Ovary (tissue), 9 donors: ENCODE measurements around the gene HEPN1. TPM values are rescaled to one million over a fixed set of nuclear protein-coding genes. Genes with fewer than 3 reads are reported as not detected.
A peak's percentile ranks its signal among the peaks of the same experiment; 100 is the strongest.

Experiments
- DNase-seq, 5 donors: peaks; one replicate each; pipeline ENCODE4 v3.0.0-alpha.2; 2019 to 2020
- H3K27ac ChIP-seq, 2 donors: fragments of 200-600 bp; one replicate each; pipeline versions ENCODE4 v1.5.1 to v1.8.0; 2019 to 2022
- H3K27me3 ChIP-seq: fragments of 200-600 bp; one replicate; pipeline ENCODE4 v1.8.0; 2022
- H3K36me3 ChIP-seq: fragments of 200-600 bp; sonication (generic); one replicate; pipeline ENCODE4 v1.5.1; 2019
- H3K4me1 ChIP-seq: one replicate; pipeline ENCODE4 v1.8.1; 2013; ENCODE audit warnings: mild to moderate bottlenecking, moderate library complexity; ENCODE audit not compliant: insufficient read depth
- H3K4me3 ChIP-seq: fragments of 200-600 bp; sonication (generic); one replicate; pipeline ENCODE4 v1.5.1; 2017
- H3K9me3 ChIP-seq, 2 donors: fragments of 200-600 bp in 1 of 2; sonication (generic) in 1 of 2; one replicate each; pipeline versions ENCODE4 v1.5.1 to v1.8.1; 2013 to 2019; ENCODE audit warnings: mild to moderate bottlenecking in 1 of 2, moderate library complexity in 1 of 2
- CTCF ChIP-seq, 3 donors: fragments of 450-650 bp in 2 of 3; fragments of 200-600 bp in 1 of 3; IDR thresholded peaks; one replicate each; pipeline versions ENCODE4 v1.5.1 to v1.8.0; 2016 to 2022; ENCODE audit warnings: antibody characterized with exemption in 3 of 3, mild to moderate bottlenecking in 1 of 3
- EP300 ChIP-seq: sonication (generic); formaldehyde crosslinking; IDR thresholded peaks from one replicate; pipeline ENCODE4 v1.6.1; 2017; ENCODE audit warnings: antibody characterized with exemption
- POLR2A ChIP-seq: fragments of 450-650 bp; IDR thresholded peaks from one replicate; pipeline ENCODE4 v1.6.1; 2017; ENCODE audit warnings: antibody characterized with exemption, mild to moderate bottlenecking, moderate library complexity
- WGBS, 3 donors: extraction: QIAGEN DNeasy Blood & Tissue Kit in 1 of 3; methylation state at CpG; one replicate each; pipeline versions ENCODE4 v1.1.5 to v1.1.7; 2013 to 2017; 5-methylcytosine and 5-hydroxymethylcytosine counted together
- intact Hi-C, 4 donors: fragments of 100-400 bp; cut with DNase I; formaldehyde crosslinking; loops; one replicate each; pipeline versions ENCODE4 v1.11.0 to v1.15.1; 2022 to 2023
- polyA plus RNA-seq, 2 donors: library from polyadenylated mRNA; stranded (reverse); fragments of 200-250 nt in 1 of 2; fragments of 350-450 nt in 1 of 2; fragmentation: Illumina TruSeq in 1 of 2; extraction: RNeasy Lipid Tissue Mini Kit (QIAGEN cat#74804) in 1 of 2; gene quantifications; one replicate each; pipeline ENCODE4 v1.2.3, GENCODE V29; 2013 to 2014
- total RNA-seq, 7 donors: library from RNA; depleted of rRNA in 2 of 7; stranded (reverse); fragments of >200 nt in 2 of 7; fragmentation: NEBNext Ultra II Directional in 3 of 7; extraction: Animal tissue kit (Norgen Biotek cat#: 25700) in 3 of 7; gene quantifications; one replicate each; pipeline versions ENCODE4 v1.1.0 to v1.2.4, GENCODE V29; 2016 to 2023
- donor health status: DM: no; HTN: no; CAD: no; lungs with moderate emphysema.
- donor health status: DM: no; HTN: no; CAD: no.
- donor health status: Bipolar disorder and iron deficiency.
- donor health status: DM: yes; HTN: yes; CAD: no.
- donor health status: DM: no; HTN: no; CAD: no.
- donor health status: DM: yes; HTN: yes; CAD: no.

HEPN1 gene
- total and polyA plus RNA-seq, 9 donors: 0.24 to 0.48 TPM; not detected in 7

- H3K27me3 ChIP-seq: no peaks in the 10 kb centered on the region
- WGBS, 3 donors: 0 to 1% (median 1%) methylated on average over 63 to 69 of the region's 69 CpGs
- intact Hi-C loops: loop anchor here (2.0 to 10.0 kb wide), 5 partner anchors 69 to 239 kb away; partner anchors contain the start of genes CCDC15 (in 2 of the 4) and TMEM218 (in 1 of the 4)
- H3K4me3 ChIP-seq: peak overlapping the region; percentile 67
- TF ChIP-seq EP300 (no peak), CTCF (IDR thresholded peaks at IDR 0.05) (peak; percentile 94 to 95 (median 94)), POLR2A (peak; percentile 47)
- peak overlapping the region; percentile 90 to 96 for H3K27ac ChIP-seq
- H3K36me3 ChIP-seq: no peaks in the 10 kb centered on the region
- DNase-seq: peak; percentile 94 to 96 (median 96)
- H3K9me3 ChIP-seq: no peaks in the 10 kb centered on the region
- peaks cover 9% of the 10 kb centered on the region for H3K4me1 ChIP-seq
These were observed 42.9 kb upstream of the HEPN1 start for GRCh38 chr11:124875943-124876817.

GRCh38 chr11:124876818-124877630 lies 42.0 kb upstream of the HEPN1 start:
- TF ChIP-seq CTCF (IDR thresholded peaks at IDR 0.05) (no peak), POLR2A (peak; percentile 7), EP300 (no peak)
- no peaks in the 10 kb centered on the region for H3K27me3 ChIP-seq
- peak in 4 of 5 donors; percentile 46 to 67 (median 60) for DNase-seq
- peaks cover 9% of the 10 kb centered on the region for H3K4me1 ChIP-seq
- peak overlapping the region; percentile 67 for H3K4me3 ChIP-seq
- H3K9me3 ChIP-seq: no peaks in the 10 kb centered on the region
- H3K36me3 ChIP-seq: no peaks in the 10 kb centered on the region
- H3K27ac ChIP-seq: peak overlapping the region; percentile 90 to 96
- 30 to 43% (median 36%) methylated on average over 30 of the region's 30 CpGs for WGBS, 3 donors
- intact Hi-C loops: loop anchor here in 3 of 4 donors (5.0 to 10.0 kb wide), 4 partner anchors 68 to 238 kb away; partner anchors contain the start of genes CCDC15 (in 2 of the 3) and TMEM218 (in 1 of the 3)

GRCh38 chr11:124877631-124877909 lies 41.5 kb upstream of the HEPN1 start:
- Histone ChIP-seq H3K36me3 (no peaks in the 10 kb centered on the region), H3K9me3 (no peaks in the 10 kb centered on the region), H3K27ac (peak overlapping the region; percentile 90 to 96), H3K4me1 (peaks cover 13% of the 10 kb centered on the region), H3K4me3 (peak overlapping the region; percentile 67), H3K27me3 (no peaks in the 10 kb centered on the region)
- DNase-seq: peak in 1 of 5 donors; percentile 37
- TF ChIP-seq EP300 (no peak), POLR2A (no peak), CTCF (IDR thresholded peaks at IDR 0.05) (no peak)
- intact Hi-C loops: loop anchor here in 3 of 4 donors (5.0 to 10.0 kb wide), 4 partner anchors 67 to 237 kb away; partner anchors contain the start of genes CCDC15 (in 2 of the 3) and TMEM218 (in 1 of the 3)
- 71 to 77% (median 72%) methylated on average over 10 of the region's 10 CpGs for WGBS, 3 donors
